Measurements from ENCODE around the gene SPATA25.

GRCh38 chr20:45867136-45867818 is 20.1 kb downstream of the SPATA25 start:
- TF ChIP-seq CTCF (IDR thresholded peaks at IDR 0.05; ENCODE audit: low read depth, low read length) (no peak), POLR2A (IDR thresholded peaks at IDR 0.05; ENCODE audit: extremely low read depth, insufficient read length) (no peak), MYC (IDR thresholded peaks at IDR 0.05; ENCODE audit: low read depth, low read length) (no peak), MAX (IDR thresholded peaks at IDR 0.05; ENCODE audit: low read depth, low read length) (no peak)

All from NB4 (cell line).